SK-N-SH (cell line): ENCODE data around the gene SAPCD2. TPM values are rescaled to one million over a fixed set of nuclear protein-coding genes. Genes with fewer than 3 reads are reported as not detected.

Source experiments
- CTCF ChIA-PET: fragments of 300-600, 350-600 bp; formaldehyde crosslinking; extraction: SDS; loops from one replicate; lab custom pipeline; 2021; lab: Yijun Ruan, JAX
- POLR2A ChIA-PET: fragments of 350-600 bp; sonication (Branson Sonifier 250); formaldehyde crosslinking; extraction: SDS; loops from one replicate; lab custom pipeline; 2020; ENCODE audit warnings: antibody characterized with exemption, inconsistent platforms; lab: Yijun Ruan, JAX
- DNase-seq: peaks from one replicate; pipeline ENCODE4 v3.0.0; 2012
- H2AFZ ChIP-seq: fragments of 200-600 bp; sonication (generic); 2 replicates; pipeline ENCODE4 v1.8.1; 2016; ENCODE audit warnings: antibody characterized with exemption, mild to moderate bottlenecking, low read depth
- H3F3A ChIP-seq: fragments of 200-600 bp; sonication (generic); replicated peaks from 2 replicates; pipeline ENCODE3; 2016; ENCODE audit warnings: antibody characterized with exemption, mild to moderate bottlenecking; ENCODE audit not compliant: insufficient read depth
- H3K27ac ChIP-seq, 2 experiments: fragments of 200-500 bp in 1 of 2; fragments of 200-600 bp in 1 of 2; sonication (Bioruptor generic) in 1 of 2; sonication (generic), shearing (Covaris generic) in 1 of 2; 2 replicates each; pipeline versions ENCODE4 v1.5.1 to v1.6.1; 2014 to 2016; ENCODE audit warnings: low read depth in 2 of 2, inconsistent platforms in 1 of 2, low read length in 1 of 2, mild to moderate bottlenecking in 1 of 2, mixed read lengths in 1 of 2
- H3K27me3 ChIP-seq: fragments of 200-600 bp; sonication (generic), shearing (Covaris generic); 2 replicates; pipeline ENCODE4 v1.6.1; 2016; ENCODE audit warnings: mixed run types; ENCODE audit not compliant: insufficient read depth
- H3K36me3 ChIP-seq, 2 experiments: fragments of 200-500 bp in 1 of 2; fragments of 200-600 bp in 1 of 2; sonication (Bioruptor generic) in 1 of 2; sonication (generic) in 1 of 2; replicated peaks in 1 of 2; 2 replicates each; pipeline versions ENCODE3 to v1.5.1; 2014 to 2016; ENCODE audit warnings: low read length in 1 of 2, mild to moderate bottlenecking in 1 of 2; ENCODE audit not compliant: insufficient read depth in 2 of 2, control insufficient read depth in 1 of 2
- H3K4me1 ChIP-seq, 2 experiments: fragments of 200-500 bp in 1 of 2; fragments of 200-600 bp in 1 of 2; sonication (Bioruptor generic) in 1 of 2; sonication (generic), shearing (Covaris generic) in 1 of 2; 2 replicates each; pipeline versions ENCODE4 v1.5.1 to v1.6.1; 2014 to 2016; ENCODE audit warnings: low read depth in 1 of 2, low read length in 1 of 2, mixed run types in 1 of 2; ENCODE audit not compliant: insufficient read depth in 2 of 2, control insufficient read depth in 1 of 2
- H3K4me2 ChIP-seq: fragments of 200-600 bp; sonication (generic), shearing (Covaris generic); 2 replicates; pipeline ENCODE4 v1.6.1; 2017; ENCODE audit warnings: mixed run types
- H3K4me3 ChIP-seq, 2 experiments: fragments of 200-500 bp in 1 of 2; fragments of 200-600 bp in 1 of 2; sonication (Bioruptor generic) in 1 of 2; sonication (generic), shearing (Covaris generic) in 1 of 2; 2 replicates each; pipeline versions ENCODE4 v1.5.1 to v1.8.1; 2014 to 2016; ENCODE audit warnings: low read depth in 2 of 2, inconsistent platforms in 1 of 2, low read length in 1 of 2, mild to moderate bottlenecking in 1 of 2, mixed read lengths in 1 of 2, moderate library complexity in 1 of 2
- H3K79me2 ChIP-seq: fragments of 200-600 bp; sonication (generic); 2 replicates; pipeline ENCODE4 v1.8.1; 2017; ENCODE audit warnings: mild to moderate bottlenecking; ENCODE audit not compliant: insufficient read depth
- H3K9ac ChIP-seq: fragments of 200-600 bp; sonication (generic); 2 replicates; pipeline ENCODE4 v1.6.1; 2017; ENCODE audit warnings: mixed run types
- H3K9me2 ChIP-seq: fragments of 200-600 bp; sonication (generic); 2 replicates; pipeline ENCODE4 v1.6.1; 2017; ENCODE audit warnings: mixed run types
- H3K9me3 ChIP-seq: fragments of 200-600 bp; sonication (generic); 2 replicates; pipeline ENCODE4 v1.6.1; 2017; ENCODE audit warnings: mixed run types, mild to moderate bottlenecking, moderate library complexity
- H4K20me1 ChIP-seq: fragments of 200-600 bp; sonication (generic); 2 replicates; pipeline ENCODE4 v1.6.1; 2017; ENCODE audit warnings: mild to moderate bottlenecking, mixed run types; ENCODE audit not compliant: insufficient read depth
- CHD2 ChIP-seq: fragments of 150-350 bp; IDR thresholded peaks from 2 replicates; pipeline ENCODE4 v1.6.1; 2018; ENCODE audit warnings: low read length; ENCODE audit not compliant: partially characterized antibody
- CTCF ChIP-seq: fragments of 200-600 bp; sonication (generic); IDR thresholded peaks from 2 replicates; pipeline ENCODE4 v1.6.1; 2017; ENCODE audit warnings: antibody characterized with exemption, mild to moderate bottlenecking, moderate library complexity
- FOXJ3 ChIP-seq: sonication (generic); formaldehyde crosslinking; IDR thresholded peaks from 2 replicates; pipeline ENCODE4 v1.5.1; 2020; ENCODE audit warnings: mild to moderate bottlenecking, missing genetic modification reagents
- RAD21 ChIP-seq: IDR thresholded peaks from 2 replicates; pipeline ENCODE4 v1.6.1; 2012; ENCODE audit warnings: mild to moderate bottlenecking, low read length
- SMC3 ChIP-seq: IDR thresholded peaks from 2 replicates; pipeline ENCODE4 v1.6.1; 2012; ENCODE audit warnings: low read depth, low read length, improper control_type of control experiment
- WGBS: methylation state at CpG from one replicate; pipeline ENCODE4 v1.1.6; 2017; ENCODE audit warnings: low lambda C conversion rate; 5-methylcytosine and 5-hydroxymethylcytosine counted together
- polyA plus RNA-seq, 3 experiments: library from polyadenylated mRNA; depleted of rRNA; stranded (reverse); fragments of >200 nt; gene quantifications; 2 replicates each; pipeline ENCODE4 v1.2.3, GENCODE V29; 2012
- TF ChIP-seq, protein P1 (sequence below): IDR thresholded peaks from 2 replicates; pipeline ENCODE4; 2012
- TF ChIP-seq, protein P2 (sequence below): IDR thresholded peaks from 2 replicates; pipeline ENCODE4 v1.6.1; 2012; ENCODE audit warnings: mild to moderate bottlenecking, low read depth, low read length, moderate library complexity

The SAPCD2 gene
- polyA plus RNA-seq, 1 of the 3 experiments (the other 2 are of a cell fraction), result 6.0 TPM

DNA sequence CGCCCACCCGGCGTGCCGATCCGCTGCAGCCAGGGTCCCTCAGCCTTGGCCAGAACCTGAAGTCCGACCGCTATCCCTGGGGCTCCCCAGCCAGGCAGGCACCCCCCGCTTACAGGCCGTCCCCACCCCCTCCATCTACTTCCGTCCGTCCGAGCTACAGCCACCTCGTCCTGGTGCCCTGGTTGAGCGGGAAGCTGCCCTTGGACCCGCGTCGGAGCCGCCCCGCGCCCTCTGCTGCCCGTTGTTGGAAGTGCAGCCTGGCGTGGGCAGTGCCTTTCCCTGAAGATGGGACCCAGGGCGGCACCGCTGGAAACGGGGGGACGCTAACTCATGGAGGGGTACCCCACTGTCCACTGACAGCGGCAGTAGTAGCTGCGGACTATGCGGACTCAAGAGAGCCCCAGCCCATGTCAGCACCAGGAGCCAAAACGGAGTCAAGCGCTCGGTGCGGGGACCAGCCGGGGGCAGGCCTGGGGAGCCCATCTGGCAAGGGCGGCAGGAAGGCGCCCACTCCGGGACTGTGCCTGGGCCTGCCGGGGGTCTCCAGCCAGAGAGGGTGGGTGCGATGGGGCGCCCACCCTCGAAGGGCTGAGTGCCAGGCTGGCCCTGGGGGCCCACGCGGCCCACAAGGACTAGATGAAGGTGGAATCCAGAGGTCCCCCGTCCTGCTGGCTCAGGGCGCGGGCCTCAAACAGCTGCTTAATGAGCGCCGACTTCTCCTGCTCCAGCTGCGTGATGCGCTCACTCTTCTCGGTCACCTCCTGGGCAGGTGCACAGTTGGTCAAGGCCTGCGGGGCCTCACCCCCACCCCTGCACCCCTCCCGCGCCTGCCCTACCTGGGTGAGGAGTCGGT is 6.1 kb downstream of the SAPCD2 start:
- Histone ChIP-seq H3K27me3 (no peaks in the 10 kb centered on the region), H3K4me1 (peaks cover 0 to 18% of the 10 kb centered on the region in 2 experiments; a peak in 1 of 4 replicates), H3K79me2 (0 out of 2 replicates have a peak, but pooled peaks cover 3% of the 10 kb centered on the region), H3K36me3 (no peaks in the 10 kb centered on the region), H4K20me1 (peaks cover 12% of the 10 kb centered on the region; the same call in 1 of the 2 replicates), H3K27ac (peak overlapping the region in 1 of 2 experiments; percentile 11; a peak in 1 of 4 replicates), H3K9ac (no peak overlapping the region), H3K9me2 (no peaks in the 10 kb centered on the region), H3K9me3 (no peaks in the 10 kb centered on the region), H3K4me3 (no peak overlapping the region; a peak in 1 of 4 replicates), H3F3A (peaks cover 5% of the 10 kb centered on the region), H3K4me2 (no peak overlapping the region), H2AFZ (no peak overlapping the region)
- DNase-seq, result peak; percentile 89
- POLR2A ChIA-PET, result interaction anchor here (1.2 kb wide), 1 partner anchor 9 kb away, joined by 7 read pairs; no protein-coding TSS in a partner anchor
- 59% methylated on average over 15 of the region's 55 CpGs for WGBS
- TF ChIP-seq, protein P1, sequence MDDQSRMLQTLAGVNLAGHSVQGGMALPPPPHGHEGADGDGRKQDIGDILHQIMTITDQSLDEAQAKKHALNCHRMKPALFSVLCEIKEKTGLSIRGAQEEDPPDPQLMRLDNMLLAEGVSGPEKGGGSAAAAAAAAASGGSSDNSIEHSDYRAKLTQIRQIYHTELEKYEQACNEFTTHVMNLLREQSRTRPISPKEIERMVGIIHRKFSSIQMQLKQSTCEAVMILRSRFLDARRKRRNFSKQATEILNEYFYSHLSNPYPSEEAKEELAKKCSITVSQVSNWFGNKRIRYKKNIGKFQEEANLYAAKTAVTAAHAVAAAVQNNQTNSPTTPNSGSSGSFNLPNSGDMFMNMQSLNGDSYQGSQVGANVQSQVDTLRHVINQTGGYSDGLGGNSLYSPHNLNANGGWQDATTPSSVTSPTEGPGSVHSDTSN, result no peak
- TF ChIP-seq SMC3 (peak; percentile 91), RAD21 (peak; percentile 74), CTCF (peak; percentile 85), FOXJ3 (CRISPR knock-in tag) (no peak), CHD2 (peak; percentile 45)
- TF ChIP-seq, protein P2, sequence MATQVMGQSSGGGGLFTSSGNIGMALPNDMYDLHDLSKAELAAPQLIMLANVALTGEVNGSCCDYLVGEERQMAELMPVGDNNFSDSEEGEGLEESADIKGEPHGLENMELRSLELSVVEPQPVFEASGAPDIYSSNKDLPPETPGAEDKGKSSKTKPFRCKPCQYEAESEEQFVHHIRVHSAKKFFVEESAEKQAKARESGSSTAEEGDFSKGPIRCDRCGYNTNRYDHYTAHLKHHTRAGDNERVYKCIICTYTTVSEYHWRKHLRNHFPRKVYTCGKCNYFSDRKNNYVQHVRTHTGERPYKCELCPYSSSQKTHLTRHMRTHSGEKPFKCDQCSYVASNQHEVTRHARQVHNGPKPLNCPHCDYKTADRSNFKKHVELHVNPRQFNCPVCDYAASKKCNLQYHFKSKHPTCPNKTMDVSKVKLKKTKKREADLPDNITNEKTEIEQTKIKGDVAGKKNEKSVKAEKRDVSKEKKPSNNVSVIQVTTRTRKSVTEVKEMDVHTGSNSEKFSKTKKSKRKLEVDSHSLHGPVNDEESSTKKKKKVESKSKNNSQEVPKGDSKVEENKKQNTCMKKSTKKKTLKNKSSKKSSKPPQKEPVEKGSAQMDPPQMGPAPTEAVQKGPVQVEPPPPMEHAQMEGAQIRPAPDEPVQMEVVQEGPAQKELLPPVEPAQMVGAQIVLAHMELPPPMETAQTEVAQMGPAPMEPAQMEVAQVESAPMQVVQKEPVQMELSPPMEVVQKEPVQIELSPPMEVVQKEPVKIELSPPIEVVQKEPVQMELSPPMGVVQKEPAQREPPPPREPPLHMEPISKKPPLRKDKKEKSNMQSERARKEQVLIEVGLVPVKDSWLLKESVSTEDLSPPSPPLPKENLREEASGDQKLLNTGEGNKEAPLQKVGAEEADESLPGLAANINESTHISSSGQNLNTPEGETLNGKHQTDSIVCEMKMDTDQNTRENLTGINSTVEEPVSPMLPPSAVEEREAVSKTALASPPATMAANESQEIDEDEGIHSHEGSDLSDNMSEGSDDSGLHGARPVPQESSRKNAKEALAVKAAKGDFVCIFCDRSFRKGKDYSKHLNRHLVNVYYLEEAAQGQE, result peak; percentile 75; the same call in 1 of the 2 replicates
- CTCF ChIA-PET, result interaction anchor here (0.6 to 16.8 kb wide), 26 partner anchors 8 to 295 kb away, joined by 3 to 803 read pairs (median 4); partner anchors contain the start of genes ABCA2, AJM1, CLIC3 and CYSRT1
